Measurements from ENCODE around the gene INHBC.

DNA sequence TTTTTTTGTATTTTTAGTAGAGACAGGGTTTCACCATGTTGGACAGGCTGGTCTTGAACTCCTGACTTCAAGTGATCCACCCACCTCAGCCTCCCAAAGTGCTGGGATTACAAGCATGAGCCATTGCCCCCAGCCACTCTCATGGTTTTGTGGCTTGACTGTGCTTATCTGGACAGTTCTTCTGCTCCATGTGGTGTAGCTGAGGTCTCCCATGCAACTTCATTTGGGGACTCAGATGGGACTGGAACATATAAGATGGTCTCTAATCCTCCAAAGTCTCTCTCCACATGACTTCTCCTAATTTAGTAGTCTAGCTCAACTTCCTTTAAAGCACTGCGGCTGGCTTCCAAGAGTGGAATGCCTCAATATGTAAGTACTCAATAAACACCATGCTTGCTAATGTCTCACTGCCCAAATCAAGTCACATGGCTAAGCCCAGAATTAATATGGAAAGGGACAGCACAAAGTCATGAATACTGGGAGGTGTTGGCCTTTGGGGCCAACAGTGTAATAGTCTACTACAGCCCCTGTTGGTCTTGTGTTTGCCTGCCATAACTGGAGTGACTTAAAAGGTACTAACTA, 7.4 kb downstream of the INHBC start:
- TF ChIP-seq, protein P1, sequence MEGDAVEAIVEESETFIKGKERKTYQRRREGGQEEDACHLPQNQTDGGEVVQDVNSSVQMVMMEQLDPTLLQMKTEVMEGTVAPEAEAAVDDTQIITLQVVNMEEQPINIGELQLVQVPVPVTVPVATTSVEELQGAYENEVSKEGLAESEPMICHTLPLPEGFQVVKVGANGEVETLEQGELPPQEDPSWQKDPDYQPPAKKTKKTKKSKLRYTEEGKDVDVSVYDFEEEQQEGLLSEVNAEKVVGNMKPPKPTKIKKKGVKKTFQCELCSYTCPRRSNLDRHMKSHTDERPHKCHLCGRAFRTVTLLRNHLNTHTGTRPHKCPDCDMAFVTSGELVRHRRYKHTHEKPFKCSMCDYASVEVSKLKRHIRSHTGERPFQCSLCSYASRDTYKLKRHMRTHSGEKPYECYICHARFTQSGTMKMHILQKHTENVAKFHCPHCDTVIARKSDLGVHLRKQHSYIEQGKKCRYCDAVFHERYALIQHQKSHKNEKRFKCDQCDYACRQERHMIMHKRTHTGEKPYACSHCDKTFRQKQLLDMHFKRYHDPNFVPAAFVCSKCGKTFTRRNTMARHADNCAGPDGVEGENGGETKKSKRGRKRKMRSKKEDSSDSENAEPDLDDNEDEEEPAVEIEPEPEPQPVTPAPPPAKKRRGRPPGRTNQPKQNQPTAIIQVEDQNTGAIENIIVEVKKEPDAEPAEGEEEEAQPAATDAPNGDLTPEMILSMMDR (IDR thresholded peaks at IDR 0.05) = no peak
- TF ChIP-seq EP300 (IDR thresholded peaks at IDR 0.05) (no peak), POLR2A (IDR thresholded peaks at IDR 0.05) (no peak), POLR2AphosphoS5 (IDR thresholded peaks at IDR 0.05) (no peak)
